Upper lobe of left lung (tissue), 4 donors: ENCODE results near the gene CCND1.

Experiments used
- EP300 ChIP-seq, 4 donors: sonication (generic); formaldehyde crosslinking; IDR thresholded peaks; one replicate each; pipeline ENCODE4 v1.5.1; 2017; ENCODE audit warnings: antibody characterized with exemption in 4 of 4, control low read depth in 2 of 4
- POLR2A ChIP-seq, 4 donors: fragments of 450-650 bp; IDR thresholded peaks; one replicate each; pipeline ENCODE4 v1.5.1; 2016 to 2017; ENCODE audit warnings: antibody characterized with exemption in 4 of 4, mild to moderate bottlenecking in 2 of 4
- POLR2AphosphoS5 ChIP-seq, 2 donors: sonication (generic); formaldehyde crosslinking; IDR thresholded peaks; one replicate each; pipeline ENCODE4 v1.5.1; 2017; ENCODE audit warnings: antibody characterized with exemption in 2 of 2
- TF ChIP-seq, protein P1 (sequence below), 6 experiments: fragments of 450-650 bp in 4 of 6; fragments of 200-600 bp in 2 of 6; sonication (generic) in 2 of 6; IDR thresholded peaks; one replicate each; pipeline ENCODE4 v1.5.1; 2016 to 2019; ENCODE audit warnings: antibody characterized with exemption in 6 of 6

GRCh38 chr11:69697861-69698260 lies 56.9 kb downstream of the CCND1 start:
- TF ChIP-seq EP300 (IDR thresholded peaks at IDR 0.05) (no peak), POLR2A (IDR thresholded peaks at IDR 0.05) (no peak), POLR2AphosphoS5 (IDR thresholded peaks at IDR 0.05) (no peak)
- TF ChIP-seq, protein P1, sequence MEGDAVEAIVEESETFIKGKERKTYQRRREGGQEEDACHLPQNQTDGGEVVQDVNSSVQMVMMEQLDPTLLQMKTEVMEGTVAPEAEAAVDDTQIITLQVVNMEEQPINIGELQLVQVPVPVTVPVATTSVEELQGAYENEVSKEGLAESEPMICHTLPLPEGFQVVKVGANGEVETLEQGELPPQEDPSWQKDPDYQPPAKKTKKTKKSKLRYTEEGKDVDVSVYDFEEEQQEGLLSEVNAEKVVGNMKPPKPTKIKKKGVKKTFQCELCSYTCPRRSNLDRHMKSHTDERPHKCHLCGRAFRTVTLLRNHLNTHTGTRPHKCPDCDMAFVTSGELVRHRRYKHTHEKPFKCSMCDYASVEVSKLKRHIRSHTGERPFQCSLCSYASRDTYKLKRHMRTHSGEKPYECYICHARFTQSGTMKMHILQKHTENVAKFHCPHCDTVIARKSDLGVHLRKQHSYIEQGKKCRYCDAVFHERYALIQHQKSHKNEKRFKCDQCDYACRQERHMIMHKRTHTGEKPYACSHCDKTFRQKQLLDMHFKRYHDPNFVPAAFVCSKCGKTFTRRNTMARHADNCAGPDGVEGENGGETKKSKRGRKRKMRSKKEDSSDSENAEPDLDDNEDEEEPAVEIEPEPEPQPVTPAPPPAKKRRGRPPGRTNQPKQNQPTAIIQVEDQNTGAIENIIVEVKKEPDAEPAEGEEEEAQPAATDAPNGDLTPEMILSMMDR (IDR thresholded peaks at IDR 0.05), result no peak
